ENCODE data around the gene TGFBRAP1.
"Not testable (repeated sequence)": the region's sequence is repeated elsewhere in the genome, so short reads cannot be mapped to it uniquely, and the experiment has no call there.

GRCh38 chr2:105251016-105251648, 78.4 kb downstream of the TGFBRAP1 start:
- TF ChIP-seq, protein P1, sequence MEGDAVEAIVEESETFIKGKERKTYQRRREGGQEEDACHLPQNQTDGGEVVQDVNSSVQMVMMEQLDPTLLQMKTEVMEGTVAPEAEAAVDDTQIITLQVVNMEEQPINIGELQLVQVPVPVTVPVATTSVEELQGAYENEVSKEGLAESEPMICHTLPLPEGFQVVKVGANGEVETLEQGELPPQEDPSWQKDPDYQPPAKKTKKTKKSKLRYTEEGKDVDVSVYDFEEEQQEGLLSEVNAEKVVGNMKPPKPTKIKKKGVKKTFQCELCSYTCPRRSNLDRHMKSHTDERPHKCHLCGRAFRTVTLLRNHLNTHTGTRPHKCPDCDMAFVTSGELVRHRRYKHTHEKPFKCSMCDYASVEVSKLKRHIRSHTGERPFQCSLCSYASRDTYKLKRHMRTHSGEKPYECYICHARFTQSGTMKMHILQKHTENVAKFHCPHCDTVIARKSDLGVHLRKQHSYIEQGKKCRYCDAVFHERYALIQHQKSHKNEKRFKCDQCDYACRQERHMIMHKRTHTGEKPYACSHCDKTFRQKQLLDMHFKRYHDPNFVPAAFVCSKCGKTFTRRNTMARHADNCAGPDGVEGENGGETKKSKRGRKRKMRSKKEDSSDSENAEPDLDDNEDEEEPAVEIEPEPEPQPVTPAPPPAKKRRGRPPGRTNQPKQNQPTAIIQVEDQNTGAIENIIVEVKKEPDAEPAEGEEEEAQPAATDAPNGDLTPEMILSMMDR (IDR thresholded peaks at IDR 0.05; ENCODE audit: low read depth, low read length) = not testable (repeated sequence)
- not testable (repeated sequence) for TF ChIP-seq POLR2A (IDR thresholded peaks at IDR 0.05; ENCODE audit: extremely low read depth, insufficient read length); MYC (IDR thresholded peaks at IDR 0.05; ENCODE audit: low read depth, low read length)
- TF ChIP-seq, protein P2, sequence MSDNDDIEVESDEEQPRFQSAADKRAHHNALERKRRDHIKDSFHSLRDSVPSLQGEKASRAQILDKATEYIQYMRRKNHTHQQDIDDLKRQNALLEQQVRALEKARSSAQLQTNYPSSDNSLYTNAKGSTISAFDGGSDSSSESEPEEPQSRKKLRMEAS (IDR thresholded peaks at IDR 0.05; ENCODE audit: low read depth, low read length) = not testable (repeated sequence)
